Activated CD4-positive, alpha-beta T cell treated with anti-CD3 and anti-CD28 coated beads for 36 hours (primary cell): ENCODE results near the gene JAZF1. TPM values are rescaled to one million over a fixed set of nuclear protein-coding genes. Genes with fewer than 3 reads are reported as not detected.

ENCODE experiments used
- ATAC-seq: fragments of 200-7000 bp; cut with Tn5 transposase; one replicate; pipeline ENCODE4 v1.10.0; 2021; ENCODE audit warnings: mild to moderate bottlenecking, moderate library complexity
- CTCF ChIA-PET: fragments of 350-600 bp; sonication (Branson Sonifier 250); formaldehyde crosslinking; loops from one replicate; lab custom pipeline; 2021; ENCODE audit warnings: antibody characterized with exemption; lab: Charles Lee
- POLR2A ChIA-PET: fragments of 350-600 bp; sonication (Branson Sonifier 250); formaldehyde crosslinking; loops from one replicate; lab custom pipeline; 2021; ENCODE audit warnings: antibody characterized with exemption, inconsistent platforms; lab: Charles Lee
- DNase-seq: peaks from one replicate; pipeline ENCODE4 v3.0.0-alpha.2; 2020
- H3K27ac Mint-ChIP-seq: one replicate; pipeline ENCODE4 v1.8.0; 2021; ENCODE audit warnings: mixed read lengths
- H3K27me3 Mint-ChIP-seq: one replicate; pipeline ENCODE4 v1.8.0; 2021; ENCODE audit warnings: mixed read lengths
- H3K36me3 Mint-ChIP-seq: one replicate; pipeline ENCODE4 v1.8.0; 2021; ENCODE audit warnings: low read depth, mixed read lengths
- H3K4me1 Mint-ChIP-seq: one replicate; pipeline ENCODE4 v1.8.0; 2021; ENCODE audit warnings: mixed read lengths
- H3K4me3 Mint-ChIP-seq: one replicate; pipeline ENCODE4 v1.8.0; 2021; ENCODE audit warnings: mild to moderate bottlenecking, moderate library complexity, mixed read lengths
- H3K9me3 Mint-ChIP-seq: one replicate; pipeline ENCODE4 v1.8.0; 2021; ENCODE audit warnings: low read depth, mixed read lengths
- intact Hi-C, 2 experiments: fragments of 100-400 bp; cut with DNase I in 1 of 2; cut with micrococcal nuclease in 1 of 2; formaldehyde crosslinking; loops; one replicate each; pipeline versions ENCODE4 v1.14.2 to v1.15.1; 2022 to 2024; cut with DNase I, micrococcal nuclease
- total RNA-seq, 2 experiments: library from RNA; stranded (reverse); gene quantifications; one replicate each; pipeline ENCODE4 v1.2.3, GENCODE V29; 2021

The JAZF1 gene
- total RNA-seq, 2 experiments from 2014 or later: 5.2 to 6.9 TPM

DNA sequence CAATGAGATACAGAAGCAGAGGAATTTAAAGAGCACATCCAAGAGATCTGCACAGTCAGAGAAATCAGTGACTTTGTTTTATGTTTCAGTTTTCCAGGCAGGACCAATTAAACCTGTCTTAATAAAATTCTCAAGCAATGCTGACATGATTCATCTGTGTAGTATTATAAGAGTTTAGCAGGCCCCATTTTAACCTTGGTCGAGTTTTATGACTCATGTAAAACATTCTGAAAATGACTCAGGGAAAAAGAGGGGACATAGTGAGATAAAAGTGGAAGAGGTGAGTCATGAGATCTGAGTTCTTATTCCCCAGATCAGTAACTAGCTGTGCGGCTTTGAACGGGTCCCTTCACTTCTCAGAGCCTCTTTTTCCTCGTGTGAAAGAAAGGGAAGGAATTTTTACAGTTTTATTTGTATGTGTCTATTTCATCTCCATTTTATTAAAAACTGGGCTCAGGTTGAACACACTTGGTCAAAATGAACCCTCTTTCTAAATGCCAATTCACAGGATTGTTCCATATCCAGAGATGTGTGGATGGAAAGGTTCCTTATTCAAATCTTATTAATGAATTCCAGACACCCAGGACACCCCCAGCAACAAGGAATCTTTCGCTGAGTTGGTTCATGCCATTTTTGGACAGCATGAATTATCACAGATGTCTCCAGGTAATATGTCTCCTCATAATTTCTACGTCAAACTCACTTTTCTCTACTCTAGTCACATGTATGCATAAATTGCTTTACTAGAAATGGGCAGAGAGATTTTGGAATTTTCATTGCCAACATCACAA lies 143.2 kb downstream of the JAZF1 start:
- H3K27me3 Mint-ChIP-seq: peaks cover 10% of the 10 kb centered on the region
- peak overlapping the region; percentile 12 for H3K4me3 Mint-ChIP-seq
- POLR2A ChIA-PET: no interaction called here
- ATAC-seq: peak; percentile 91
- H3K4me1 Mint-ChIP-seq: peaks cover 36% of the 10 kb centered on the region
- H3K9me3 Mint-ChIP-seq: peaks cover 2% of the 10 kb centered on the region
- no peak overlapping the region for H3K27ac Mint-ChIP-seq
- CTCF ChIA-PET: interaction anchor here (1.0 to 1.8 kb wide), 3 partner anchors 13 to 252 kb away, joined by 3 to 6 read pairs (median 5); no protein-coding TSS in a partner anchor
- intact Hi-C loops: loop anchor here (1.0 to 2.0 kb wide), 10 partner anchors 117 to 405 kb away; partner anchors contain the start of genes HIBADH (in 1 of the 2) and TAX1BP1 (in 1 of the 2)
- peak; percentile 56 for DNase-seq
- H3K36me3 Mint-ChIP-seq: no peaks in the 10 kb centered on the region

DNA sequence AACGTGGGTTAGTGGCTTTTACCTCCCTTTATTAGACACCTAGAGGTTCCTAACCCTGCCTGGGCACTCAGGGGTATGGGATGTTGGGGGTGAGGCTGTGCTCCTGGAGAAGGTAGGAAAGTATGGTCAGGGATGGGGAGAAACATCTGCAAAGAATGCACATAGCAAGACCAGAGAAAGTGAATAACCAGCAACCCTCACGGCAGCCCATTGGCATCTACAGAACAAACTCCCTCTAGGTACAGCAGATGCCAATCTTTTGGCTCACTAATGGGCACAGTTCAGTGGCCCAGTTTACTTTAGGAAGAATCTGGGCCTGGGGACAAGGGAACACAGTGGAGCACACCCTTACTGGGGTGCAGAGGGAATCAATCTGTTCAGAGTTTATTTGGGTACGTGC lies 143.9 kb downstream of the JAZF1 start:
- ChIA-PET CTCF (interaction anchor here (1.0 to 1.8 kb wide), 3 partner anchors 18 to 251 kb away, joined by 3 to 5 read pairs (median 4); no protein-coding TSS in a partner anchor), POLR2A (no interaction called here)
- Mint-ChIP-seq H3K27ac (no peak overlapping the region), H3K9me3 (no peaks in the 10 kb centered on the region), H3K27me3 (peaks cover 8% of the 10 kb centered on the region), H3K36me3 (no peaks in the 10 kb centered on the region), H3K4me3 (no peak overlapping the region), H3K4me1 (peaks cover 29% of the 10 kb centered on the region)
- DNase-seq: no peak
- no peak for ATAC-seq
- intact Hi-C loops: loop anchor here (1.0 to 2.0 kb wide), 10 partner anchors 118 to 406 kb away; partner anchors contain the start of genes HIBADH (in 1 of the 2) and TAX1BP1 (in 1 of the 2)

DNA sequence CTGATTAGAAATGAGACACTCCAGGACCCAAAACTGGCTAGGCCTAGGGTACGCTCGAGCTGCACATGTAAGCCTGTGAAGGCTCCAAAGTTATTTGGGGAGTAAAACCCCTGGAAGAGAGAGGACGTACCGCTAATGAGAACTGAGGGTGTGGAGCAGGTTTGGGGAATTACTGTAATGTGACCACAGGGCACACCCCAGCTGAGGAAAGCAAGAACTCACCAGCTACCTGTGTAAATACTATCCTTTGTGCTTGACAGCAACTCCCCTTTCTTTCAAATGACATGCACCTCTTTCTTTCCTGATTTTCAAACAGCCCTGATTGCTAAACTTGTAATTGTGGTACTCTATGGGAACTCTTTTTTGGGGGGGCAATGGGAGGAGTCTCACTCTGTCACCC lies 147.2 kb downstream of the JAZF1 start:
- Mint-ChIP-seq H3K4me3 (no peak overlapping the region), H3K27ac (no peak overlapping the region), H3K4me1 (peaks cover 23% of the 10 kb centered on the region), H3K36me3 (no peaks in the 10 kb centered on the region), H3K27me3 (peaks cover 2% of the 10 kb centered on the region), H3K9me3 (no peaks in the 10 kb centered on the region)
- CTCF ChIA-PET: no interaction called here
- DNase-seq: no peak
- POLR2A ChIA-PET: no interaction called here
- intact Hi-C loops: no loop called here
- ATAC-seq: no peak

DNA sequence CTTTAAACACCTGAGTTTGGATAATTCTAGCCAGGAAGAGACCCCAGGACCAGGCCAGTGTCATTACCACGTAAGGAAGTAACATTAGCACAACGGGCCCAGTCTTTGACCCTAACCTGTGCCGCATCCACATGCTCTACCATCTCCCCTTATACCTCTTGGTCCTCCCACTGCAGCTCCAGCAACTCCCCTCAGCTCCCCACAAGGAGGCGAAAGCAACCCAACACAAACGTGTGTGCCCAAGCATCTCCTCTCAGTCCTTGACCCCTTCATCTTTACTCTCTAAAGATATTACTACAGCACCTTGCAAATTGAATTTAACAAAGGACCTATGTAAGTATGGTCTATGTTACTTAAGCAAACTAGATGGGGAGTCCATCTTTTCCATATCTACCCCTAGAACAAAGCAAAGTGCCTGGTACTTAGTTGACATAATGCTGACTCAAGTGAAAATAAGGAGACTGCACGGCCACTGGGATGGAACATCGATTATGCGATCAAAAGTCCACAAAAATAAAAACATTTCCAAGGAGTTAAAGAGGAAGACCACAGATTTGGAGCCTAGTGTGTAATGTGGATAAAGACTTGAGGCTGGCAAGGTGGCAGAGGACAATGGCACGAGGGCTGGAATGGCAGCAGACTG lies 147.7 kb downstream of the JAZF1 start:
- no peak overlapping the region for H3K27ac Mint-ChIP-seq
- H3K9me3 Mint-ChIP-seq: no peaks in the 10 kb centered on the region
- ATAC-seq: no peak
- intact Hi-C loops: no loop called here
- DNase-seq: no peak
- ChIA-PET CTCF (interaction anchor here (0.7 to 1.2 kb wide), 2 partner anchors 12 to 13 kb away, joined by 3 read pairs; no protein-coding TSS in a partner anchor), POLR2A (no interaction called here)
- H3K27me3 Mint-ChIP-seq: peaks cover 2% of the 10 kb centered on the region
- no peaks in the 10 kb centered on the region for H3K36me3 Mint-ChIP-seq
- H3K4me1 Mint-ChIP-seq: peaks cover 19% of the 10 kb centered on the region
- H3K4me3 Mint-ChIP-seq: no peak overlapping the region

DNA sequence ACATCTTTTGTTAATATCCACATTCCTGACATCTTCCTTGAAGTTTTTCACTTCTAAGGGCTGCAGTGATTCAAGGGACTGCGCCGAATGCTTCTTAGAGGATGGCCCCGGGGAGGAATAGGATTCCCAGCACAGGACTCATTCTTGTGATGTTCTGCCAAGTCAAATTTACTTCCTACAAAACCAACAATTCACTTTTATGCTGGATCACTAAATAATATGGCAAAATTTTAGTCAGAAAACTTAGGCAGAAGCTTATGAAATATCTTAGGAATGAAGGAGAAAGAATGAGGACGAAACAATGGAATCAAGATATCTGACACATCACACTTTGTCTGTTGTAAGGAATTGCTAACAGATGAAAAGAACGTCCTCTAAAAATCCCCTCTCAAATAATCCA lies 151.5 kb downstream of the JAZF1 start:
- peaks cover 2% of the 10 kb centered on the region for H3K27me3 Mint-ChIP-seq
- H3K4me1 Mint-ChIP-seq: no peaks in the 10 kb centered on the region
- no peaks in the 10 kb centered on the region for H3K9me3 Mint-ChIP-seq
- intact Hi-C loops: loop anchor here in 1 of 2 experiments (10.0 kb wide), 1 partner anchor 244 kb away; no protein-coding TSS in a partner anchor
- ChIA-PET CTCF (interaction anchor here (0.5 kb wide), 1 partner anchor 867 kb away, joined by 4 read pairs; no protein-coding TSS in a partner anchor), POLR2A (no interaction called here)
- H3K27ac Mint-ChIP-seq: no peak overlapping the region
- DNase-seq (no peak), ATAC-seq (no peak)
- no peak overlapping the region for H3K4me3 Mint-ChIP-seq
- H3K36me3 Mint-ChIP-seq: no peaks in the 10 kb centered on the region

DNA sequence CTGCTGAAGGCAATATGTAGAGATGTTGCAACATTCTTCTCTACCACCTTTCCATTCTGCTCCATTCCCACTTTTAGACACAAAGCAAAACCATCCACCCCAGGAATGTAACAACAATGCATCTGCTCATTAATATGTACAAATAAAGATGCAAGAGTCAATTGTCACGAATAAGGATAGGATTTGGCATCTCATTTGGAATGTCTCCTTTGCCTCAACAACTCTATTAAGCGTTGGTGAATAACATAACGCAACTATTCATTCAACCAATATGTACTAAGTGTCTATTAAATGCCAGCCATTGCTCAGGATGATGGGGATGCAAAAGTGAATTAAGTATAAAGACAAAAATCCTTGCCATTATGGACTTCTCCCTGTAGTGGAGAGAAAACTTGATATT lies 152.1 kb downstream of the JAZF1 start:
- Mint-ChIP-seq H3K27ac (no peak overlapping the region), H3K4me3 (no peak overlapping the region), H3K27me3 (peaks cover 2% of the 10 kb centered on the region), H3K36me3 (no peaks in the 10 kb centered on the region), H3K9me3 (no peaks in the 10 kb centered on the region), H3K4me1 (no peaks in the 10 kb centered on the region)
- ATAC-seq: no peak
- intact Hi-C loops: loop anchor here in 1 of 2 experiments (10.0 kb wide), 1 partner anchor 244 kb away; no protein-coding TSS in a partner anchor
- POLR2A ChIA-PET: no interaction called here
- CTCF ChIA-PET: interaction anchor here (1.5 kb wide), 1 partner anchor 75 kb away, joined by 3 read pairs; no protein-coding TSS in a partner anchor
- no peak for DNase-seq

DNA sequence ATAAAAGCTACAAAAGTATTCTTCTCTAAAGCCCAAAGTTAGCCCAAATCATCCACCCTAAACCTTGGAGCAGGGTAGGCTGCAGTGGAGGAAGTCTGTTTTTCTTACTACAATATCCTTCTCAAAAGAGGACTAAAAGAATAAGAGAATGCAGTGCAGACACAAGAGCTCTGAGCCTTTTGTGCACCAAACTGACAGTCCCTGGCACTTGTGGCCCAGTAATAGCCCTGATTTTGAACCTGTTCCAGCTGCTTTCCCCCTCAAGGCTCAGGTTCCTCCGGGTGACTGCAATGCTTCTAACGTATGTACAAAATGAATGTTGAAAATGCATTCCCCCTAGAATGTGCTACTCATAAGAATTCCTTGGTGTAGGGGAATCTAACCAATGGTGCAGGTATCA lies 154.4 kb downstream of the JAZF1 start:
- H3K27ac Mint-ChIP-seq: no peak overlapping the region

DNA sequence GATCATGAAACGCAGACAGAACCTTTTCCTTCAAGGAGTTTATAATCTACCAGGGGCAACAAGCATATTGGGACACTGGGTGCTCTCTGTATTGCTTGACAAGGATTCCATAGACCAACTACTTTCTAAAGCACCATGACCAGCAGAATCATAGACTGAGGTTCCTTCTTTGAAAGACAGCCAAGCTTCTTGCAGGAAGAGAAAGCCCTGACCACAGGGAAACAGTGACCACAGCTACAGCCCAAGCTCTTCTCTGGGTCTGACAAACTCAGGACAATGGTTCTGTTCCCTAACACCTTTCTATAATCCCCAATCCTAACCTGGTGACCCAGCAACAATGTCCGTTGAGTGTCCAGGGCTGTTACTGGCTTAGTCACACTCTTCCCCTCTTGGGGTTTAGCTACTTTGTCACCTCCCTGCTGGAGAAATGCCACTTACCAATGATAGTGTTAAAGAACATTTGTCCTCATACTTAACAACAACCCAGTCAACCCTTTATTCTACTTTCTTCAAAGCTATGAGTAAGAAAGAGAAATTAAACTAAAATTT lies 155.7 kb downstream of the JAZF1 start:
- H3K4me1 Mint-ChIP-seq: no peaks in the 10 kb centered on the region
- ChIA-PET POLR2A (no interaction called here), CTCF (interaction anchor here (0.6 to 2.0 kb wide), 5 partner anchors 9 to 861 kb away, joined by 3 to 6 read pairs (median 5); no protein-coding TSS in a partner anchor)
- H3K4me3 Mint-ChIP-seq: no peak overlapping the region
- H3K27me3 Mint-ChIP-seq: no peaks in the 10 kb centered on the region
- H3K9me3 Mint-ChIP-seq: no peaks in the 10 kb centered on the region
- no peak for DNase-seq
- ATAC-seq: no peak
- no peak overlapping the region for H3K27ac Mint-ChIP-seq
- no peaks in the 10 kb centered on the region for H3K36me3 Mint-ChIP-seq
- intact Hi-C loops: loop anchor here (5.0 to 10.0 kb wide), 6 partner anchors 88 to 813 kb away; no protein-coding TSS in a partner anchor

More for the DNA sequence above, 154.4 kb downstream of the JAZF1 start:
- ATAC-seq: no peak
- DNase-seq: no peak
- CTCF ChIA-PET: interaction anchor here (0.5 kb wide), 1 partner anchor 1945 kb away, joined by 4 read pairs; no protein-coding TSS in a partner anchor
- POLR2A ChIA-PET: no interaction called here
- no peaks in the 10 kb centered on the region for H3K36me3 Mint-ChIP-seq
- intact Hi-C loops: loop anchor here in 1 of 2 experiments (10.0 kb wide), 1 partner anchor 241 kb away; no protein-coding TSS in a partner anchor
- H3K9me3 Mint-ChIP-seq: no peaks in the 10 kb centered on the region
- H3K4me3 Mint-ChIP-seq: no peak overlapping the region
- no peaks in the 10 kb centered on the region for H3K27me3 Mint-ChIP-seq
- no peaks in the 10 kb centered on the region for H3K4me1 Mint-ChIP-seq

DNA sequence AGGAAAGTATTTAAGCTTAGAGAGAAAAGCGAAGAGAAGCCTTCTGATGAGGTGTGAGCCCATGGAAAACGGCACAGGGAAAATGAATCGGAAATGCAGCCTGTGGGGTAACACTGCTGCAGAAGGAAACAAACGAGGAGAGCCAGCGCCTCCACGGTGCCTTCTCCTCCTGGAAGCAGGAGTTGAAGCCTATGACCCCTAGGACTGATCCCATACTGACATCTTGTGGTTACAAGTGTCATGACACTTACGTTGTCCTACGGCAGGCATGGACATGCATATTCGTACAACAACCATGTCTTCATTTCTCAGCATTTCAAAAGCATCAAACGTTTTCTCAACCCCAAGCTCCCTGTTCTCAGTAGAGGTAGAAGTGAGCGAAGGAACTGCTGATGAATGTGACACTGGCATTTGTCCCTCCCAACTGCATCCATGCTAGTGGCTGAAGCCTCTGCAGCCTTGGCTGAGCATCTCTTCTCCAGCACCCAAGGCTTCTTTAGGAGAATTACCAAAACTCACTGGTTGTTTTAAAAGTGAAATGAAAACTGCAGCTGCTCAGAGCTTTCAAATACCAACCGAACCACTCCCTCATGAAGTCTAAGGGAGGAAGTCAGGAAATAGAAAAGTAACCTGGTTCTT lies 160.2 kb downstream of the JAZF1 start:
- intact Hi-C loops: loop anchor here (1.0 to 10.0 kb wide), 10 partner anchors 83 to 824 kb away; no protein-coding TSS in a partner anchor
- Mint-ChIP-seq H3K27ac (no peak overlapping the region), H3K27me3 (no peaks in the 10 kb centered on the region), H3K9me3 (no peaks in the 10 kb centered on the region), H3K36me3 (no peaks in the 10 kb centered on the region), H3K4me3 (no peak overlapping the region), H3K4me1 (no peaks in the 10 kb centered on the region)
- DNase-seq: peak; percentile 44
- peak; percentile 89 for ATAC-seq
- ChIA-PET CTCF (interaction anchor here (0.5 to 2.2 kb wide), 29 partner anchors 9 to 922 kb away, joined by 3 to 12 read pairs (median 3); no protein-coding TSS in a partner anchor), POLR2A (no interaction called here)

DNA sequence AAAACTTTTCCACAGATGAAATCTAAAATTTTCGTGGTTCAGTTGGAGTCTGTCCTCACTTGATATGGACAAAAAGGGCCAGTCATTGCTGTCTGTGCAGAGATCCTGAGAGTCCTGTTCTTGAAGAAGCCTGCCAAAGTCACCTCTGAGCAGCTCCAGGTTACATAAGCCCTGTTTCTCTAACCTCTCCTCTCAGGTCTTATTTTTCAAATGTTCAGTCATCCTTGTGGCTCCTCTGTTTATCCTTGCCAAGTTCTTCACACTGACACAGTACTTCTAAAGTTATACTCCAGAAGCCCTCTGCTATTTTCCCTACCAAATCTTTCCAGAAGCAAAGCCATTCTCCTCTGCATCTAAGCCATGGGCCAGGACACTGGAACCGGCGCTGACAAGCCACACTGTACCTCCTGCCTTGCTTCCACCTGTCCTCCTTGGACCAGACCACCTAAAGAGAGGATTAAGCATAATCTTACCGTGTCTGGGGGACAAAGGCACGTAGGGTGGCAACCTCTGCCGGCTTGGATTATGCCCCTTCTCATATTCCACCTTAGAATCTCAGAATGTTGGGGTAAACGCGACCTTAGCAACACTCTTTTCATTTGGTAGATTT lies 161.6 kb downstream of the JAZF1 start:
- intact Hi-C loops: no loop called here
- no peak overlapping the region for H3K4me3 Mint-ChIP-seq
- H3K27ac Mint-ChIP-seq: no peak overlapping the region
- H3K9me3 Mint-ChIP-seq: peaks cover 8% of the 10 kb centered on the region
- ChIA-PET CTCF (interaction anchor here (0.6 to 2.2 kb wide), 9 partner anchors 11 to 823 kb away, joined by 3 to 8 read pairs (median 6); no protein-coding TSS in a partner anchor), POLR2A (no interaction called here)
- H3K36me3 Mint-ChIP-seq: peaks cover 5% of the 10 kb centered on the region
- no peak for DNase-seq
- no peaks in the 10 kb centered on the region for H3K4me1 Mint-ChIP-seq
- H3K27me3 Mint-ChIP-seq: no peaks in the 10 kb centered on the region
- ATAC-seq: no peak
